Left ventricle myocardium inferior (tissue), 1 donor: ENCODE results near the gene GNG2. TPM values are rescaled to one million over a fixed set of nuclear protein-coding genes. Genes with fewer than 3 reads are reported as not detected.

ENCODE experiments used
- DNase-seq: peaks from one replicate; pipeline ENCODE4 v3.0.0-alpha.2; 2020
- H3K27ac ChIP-seq: fragments of 200-600 bp; replicated peaks from 2 replicates; pipeline ENCODE4 v1.8.0; 2021
- H3K27me3 ChIP-seq: fragments of 200-600 bp; 2 replicates; pipeline ENCODE4 v1.8.0; 2021; ENCODE audit warnings: low read depth
- H3K36me3 ChIP-seq: fragments of 200-600 bp; 2 replicates; pipeline ENCODE4 v1.8.0; 2021
- H3K4me1 ChIP-seq: fragments of 200-600 bp; 2 replicates; pipeline ENCODE4 v1.8.0; 2021
- H3K4me3 ChIP-seq: fragments of 200-600 bp; 2 replicates; pipeline ENCODE4 v1.8.0; 2021; ENCODE audit warnings: mild to moderate bottlenecking, moderate library complexity
- H3K9me3 ChIP-seq: fragments of 200-600 bp; replicated peaks from 2 replicates; pipeline ENCODE4 v1.8.0; 2021
- CTCF ChIP-seq: fragments of 200-600 bp; IDR thresholded peaks from 2 replicates; pipeline ENCODE4 v1.8.0; 2021; ENCODE audit warnings: antibody characterized with exemption, mild to moderate bottlenecking, borderline replicate concordance
- intact Hi-C: fragments of 100-400 bp; cut with micrococcal nuclease; formaldehyde crosslinking; loops from one replicate; pipeline ENCODE4 v1.11.0; 2022
- total RNA-seq: library from RNA; stranded (reverse); fragmentation: NEBNext Ultra II Directional; extraction: Animal tissue kit (Norgen Biotek cat#: 25700); gene quantifications from one replicate; pipeline ENCODE4 v1.2.1, GENCODE V29; 2021
- donor health status: DM: no; HTN: yes; CAD: no; lungs with severe emphysema.

Gene GNG2
- total RNA-seq, 1 donor from 2014 or later: 6.7 TPM

- peaks cover 47% of the 10 kb centered on the region for H3K36me3 ChIP-seq
- H3K4me3 ChIP-seq: no peak overlapping the region
- no peaks in the 10 kb centered on the region for H3K27me3 ChIP-seq
- H3K4me1 ChIP-seq: peaks cover 100% of the 10 kb centered on the region
- intact Hi-C loops: no loop called here
- DNase-seq: no peak
- peak overlapping the region; percentile 89 for H3K27ac ChIP-seq
- H3K9me3 ChIP-seq: no peaks in the 10 kb centered on the region
- TF ChIP-seq CTCF: peak; percentile 66
These were observed 155.1 kb downstream of the GNG2 start for GRCh38 chr14:52015411-52016030.

- Histone ChIP-seq H3K9me3 (no peaks in the 10 kb centered on the region), H3K36me3 (peaks cover 29% of the 10 kb centered on the region), H3K4me3 (no peak overlapping the region), H3K27me3 (no peaks in the 10 kb centered on the region), H3K27ac (peak overlapping the region; percentile 89), H3K4me1 (peaks cover 100% of the 10 kb centered on the region)
- TF ChIP-seq CTCF: no peak
- no peak for DNase-seq
- intact Hi-C loops: no loop called here
These were observed 157.8 kb downstream of the GNG2 start for GRCh38 chr14:52018252-52018651.

- Histone ChIP-seq H3K4me3 (no peak overlapping the region), H3K9me3 (no peaks in the 10 kb centered on the region), H3K36me3 (peaks cover 26% of the 10 kb centered on the region), H3K4me1 (peaks cover 100% of the 10 kb centered on the region), H3K27me3 (no peaks in the 10 kb centered on the region), H3K27ac (peak overlapping the region; percentile 89)
- DNase-seq: no peak
- intact Hi-C loops: no loop called here
- no peak for TF ChIP-seq CTCF
These were observed 158.6 kb downstream of the GNG2 start for GRCh38 chr14:52018970-52019369.

Other genes starting within 250 kb of the GNG2 start
- gene FRMD6, start 208.7 kb upstream of the GNG2 start, total RNA-seq: 7.7 TPM
- 237 TPM for gene RTRAF, start 128.9 kb downstream of the GNG2 start, total RNA-seq
- 35.2 TPM for gene NID2, start 208.4 kb downstream of the GNG2 start, total RNA-seq